ENCODE data around the gene MAPK4.
A peak's percentile ranks its signal among the peaks of the same experiment; 100 is the strongest.

MAPK4 gene

GRCh38 chr18:50653402-50654093 is 93.7 kb downstream of the MAPK4 start:
- DNase-seq (ENCODE audit: low spot score) = no peak

GRCh38 chr18:50654211-50654610 is 94.3 kb downstream of the MAPK4 start:
- DNase-seq (ENCODE audit: low spot score) = no peak

- no peak for DNase-seq (ENCODE audit: low spot score)
These were observed 95.0 kb downstream of the MAPK4 start for GRCh38 chr18:50654658-50655550.

- no peak for DNase-seq (ENCODE audit: low spot score)
These were observed 96.5 kb downstream of the MAPK4 start for GRCh38 chr18:50656396-50656795.

GRCh38 chr18:50656841-50657470 is 97.1 kb downstream of the MAPK4 start:
- no peak for DNase-seq (ENCODE audit: low spot score)

GRCh38 chr18:50658601-50659000 is 98.7 kb downstream of the MAPK4 start:
- no peak for DNase-seq (ENCODE audit: low spot score)

- DNase-seq (ENCODE audit: low spot score) = no peak
These were observed 99.5 kb downstream of the MAPK4 start for GRCh38 chr18:50659091-50660003.

- DNase-seq (ENCODE audit: low spot score) = no peak
These were observed 101.1 kb downstream of the MAPK4 start for GRCh38 chr18:50661013-50661412.

GRCh38 chr18:50662177-50662576 is 102.3 kb downstream of the MAPK4 start:
- DNase-seq (ENCODE audit: low spot score) = peak; percentile 12

GRCh38 chr18:50662775-50663383 is 103.0 kb downstream of the MAPK4 start:
- no peak for DNase-seq (ENCODE audit: low spot score)

GRCh38 chr18:50663626-50664441 is 103.9 kb downstream of the MAPK4 start:
- DNase-seq (ENCODE audit: low spot score) = no peak

- DNase-seq (ENCODE audit: low spot score) = no peak
These were observed 105.1 kb downstream of the MAPK4 start for GRCh38 chr18:50665015-50665414.

- no peak for DNase-seq (ENCODE audit: low spot score)
These were observed 105.6 kb downstream of the MAPK4 start for GRCh38 chr18:50665519-50665918.

GRCh38 chr18:50666536-50666935 is 106.6 kb downstream of the MAPK4 start:
- DNase-seq (ENCODE audit: low spot score) = no peak

GRCh38 chr18:50671376-50671775 is 111.5 kb downstream of the MAPK4 start:
- no peak for DNase-seq (ENCODE audit: low spot score)

- no peak for DNase-seq (ENCODE audit: low spot score)
These were observed 114.6 kb downstream of the MAPK4 start for GRCh38 chr18:50674307-50674980.

- DNase-seq (ENCODE audit: low spot score) = no peak
These were observed 115.2 kb downstream of the MAPK4 start for GRCh38 chr18:50675043-50675442.

- no peak for DNase-seq (ENCODE audit: low spot score)
These were observed 118.8 kb downstream of the MAPK4 start for GRCh38 chr18:50678651-50679050.

GRCh38 chr18:50679056-50679455 is 119.2 kb downstream of the MAPK4 start:
- no peak for DNase-seq (ENCODE audit: low spot score)

- no peak for DNase-seq (ENCODE audit: low spot score)
These were observed 119.8 kb downstream of the MAPK4 start for GRCh38 chr18:50679656-50680055.
